ENCODE measurements around the gene PRKAR2B. TPM values are rescaled to one million over a fixed set of nuclear protein-coding genes. Genes with fewer than 3 reads are reported as not detected.

Gene PRKAR2B
- total and polyA plus RNA-seq, 8 donors, result 4.3 to 15.0 (median 11.9) TPM

DNA sequence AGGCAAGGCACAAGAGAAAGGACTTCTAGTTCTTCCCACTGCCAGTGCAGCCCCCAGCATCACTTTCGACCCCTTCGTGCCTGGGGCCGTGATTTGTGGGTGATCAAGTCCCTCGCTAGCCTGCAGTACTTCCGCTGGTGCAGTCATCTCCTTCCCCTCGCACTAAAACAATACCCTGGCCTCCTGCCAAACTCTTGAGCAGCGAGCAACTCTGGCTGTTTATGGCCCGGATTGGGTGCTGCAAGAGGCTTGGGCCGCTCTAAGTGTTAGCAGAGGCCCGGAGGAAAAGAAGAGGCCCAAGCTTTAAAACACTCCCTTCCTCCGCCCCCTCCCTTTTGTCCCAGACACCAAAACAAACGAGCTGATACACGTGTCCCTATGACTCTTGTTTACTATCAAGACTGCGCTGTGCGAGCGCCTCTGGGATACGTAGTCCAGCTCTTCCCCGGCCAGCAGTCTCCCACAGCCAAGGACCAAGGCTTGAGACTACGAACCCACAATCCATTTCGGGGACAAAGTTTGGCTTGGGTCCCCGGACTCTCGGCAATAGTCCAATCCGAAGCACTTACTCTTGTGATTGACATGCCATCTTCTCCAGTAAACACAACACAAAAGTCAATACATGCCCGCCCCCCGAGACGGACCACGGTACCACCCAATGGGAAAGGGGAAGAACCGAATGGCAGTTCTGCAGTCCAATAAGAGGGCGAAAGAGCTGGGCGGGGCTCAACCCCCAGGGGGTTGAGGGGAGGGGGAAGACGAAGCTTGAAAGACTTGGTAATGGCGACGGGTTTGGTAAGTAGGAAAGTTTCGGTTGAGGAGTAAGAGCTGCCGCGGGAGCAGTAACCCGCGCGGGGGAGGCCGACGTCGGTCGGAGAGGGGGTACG lies 124.0 kb downstream of the PRKAR2B start, which contains the start of gene HBP1:
HBP1 (plus strand) TSS at position 771 of the 887 bp plus-strand sequence. CDS start 10,891 bp downstream, outside the sequence.
- Histone ChIP-seq H3K27me3 (no peaks in the 10 kb centered on the region), H3K27ac (peak within 1 kb of the TSS; percentile 97 to 99), H3K9me3 (no peaks in the 10 kb centered on the region), H3K36me3 (no peaks in the 10 kb centered on the region), H3K4me3 (peak within 1 kb of the TSS; percentile 73 to 79), H3K4me1 (peaks cover 0 to 34% of the 10 kb centered on the region in 2 donors)
- no peak for TF ChIP-seq CTCF (IDR thresholded peaks at IDR 0.05)
- DNase-seq, result peak; percentile 94 to 100 (median 99)
- intact Hi-C loops (cut with DNase I), result no loop called here
- ATAC-seq, result peak; percentile 91

DNA sequence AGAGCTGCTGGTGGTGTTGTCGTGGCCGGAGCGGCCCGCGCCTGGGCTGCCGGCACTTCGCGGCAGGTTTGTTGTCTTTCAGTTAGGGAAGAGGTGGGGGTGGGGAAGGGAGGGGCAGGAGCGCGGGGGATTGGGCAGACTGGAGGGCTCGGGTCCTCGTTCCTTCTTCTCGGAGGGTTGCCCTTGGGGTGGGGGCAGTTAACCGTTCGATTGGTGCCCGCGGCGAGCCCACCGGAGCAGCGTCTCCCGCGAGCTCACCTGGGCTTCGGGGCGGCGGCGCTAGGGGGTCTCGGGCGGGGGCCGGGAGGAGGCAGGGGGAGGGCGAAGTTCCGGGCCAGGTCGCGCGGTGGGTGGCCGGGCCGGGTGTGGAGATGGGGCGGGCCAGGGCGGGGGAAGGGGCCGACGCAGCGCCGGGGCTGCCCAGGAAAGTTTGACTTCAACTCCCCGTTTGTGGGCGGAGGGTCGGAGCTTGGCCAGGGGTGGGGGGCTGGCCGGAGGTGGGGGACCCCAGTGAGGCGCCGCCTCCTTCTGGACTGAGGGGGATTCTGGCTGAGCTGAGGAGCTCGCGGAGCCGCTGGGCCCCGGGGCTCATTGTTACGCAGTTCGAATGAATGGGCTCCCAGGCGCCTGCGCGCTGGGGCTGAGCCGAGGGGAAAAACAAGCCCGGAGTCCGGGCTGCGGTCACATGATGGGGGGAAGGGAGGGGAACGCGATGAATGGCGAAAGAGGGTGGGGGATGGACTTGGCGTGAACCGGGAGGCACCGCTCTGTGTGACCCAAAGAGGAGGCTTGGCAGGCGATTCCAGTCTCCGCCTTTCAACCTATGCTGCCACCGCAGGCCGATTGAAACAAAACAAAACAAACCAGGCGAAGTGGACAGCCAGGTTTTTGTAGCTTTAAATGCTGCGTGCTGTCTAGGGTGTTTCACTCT lies 124.9 kb downstream of the PRKAR2B start:
- DNase-seq (peak; percentile 98 to 99 (median 98)), ATAC-seq (peak; percentile 68)
- TF ChIP-seq CTCF (IDR thresholded peaks at IDR 0.05), result no peak
- H3K27me3 ChIP-seq, result no peaks in the 10 kb centered on the region
- H3K36me3 ChIP-seq, result no peaks in the 10 kb centered on the region
- intact Hi-C loops (cut with DNase I), result no loop called here
- H3K9me3 ChIP-seq, result no peaks in the 10 kb centered on the region
- H3K4me3 ChIP-seq, result peak overlapping the region; percentile 73 to 79
- peaks cover 0 to 43% of the 10 kb centered on the region in 2 donors for H3K4me1 ChIP-seq
- peak overlapping the region; percentile 97 to 99 for H3K27ac ChIP-seq

DNA sequence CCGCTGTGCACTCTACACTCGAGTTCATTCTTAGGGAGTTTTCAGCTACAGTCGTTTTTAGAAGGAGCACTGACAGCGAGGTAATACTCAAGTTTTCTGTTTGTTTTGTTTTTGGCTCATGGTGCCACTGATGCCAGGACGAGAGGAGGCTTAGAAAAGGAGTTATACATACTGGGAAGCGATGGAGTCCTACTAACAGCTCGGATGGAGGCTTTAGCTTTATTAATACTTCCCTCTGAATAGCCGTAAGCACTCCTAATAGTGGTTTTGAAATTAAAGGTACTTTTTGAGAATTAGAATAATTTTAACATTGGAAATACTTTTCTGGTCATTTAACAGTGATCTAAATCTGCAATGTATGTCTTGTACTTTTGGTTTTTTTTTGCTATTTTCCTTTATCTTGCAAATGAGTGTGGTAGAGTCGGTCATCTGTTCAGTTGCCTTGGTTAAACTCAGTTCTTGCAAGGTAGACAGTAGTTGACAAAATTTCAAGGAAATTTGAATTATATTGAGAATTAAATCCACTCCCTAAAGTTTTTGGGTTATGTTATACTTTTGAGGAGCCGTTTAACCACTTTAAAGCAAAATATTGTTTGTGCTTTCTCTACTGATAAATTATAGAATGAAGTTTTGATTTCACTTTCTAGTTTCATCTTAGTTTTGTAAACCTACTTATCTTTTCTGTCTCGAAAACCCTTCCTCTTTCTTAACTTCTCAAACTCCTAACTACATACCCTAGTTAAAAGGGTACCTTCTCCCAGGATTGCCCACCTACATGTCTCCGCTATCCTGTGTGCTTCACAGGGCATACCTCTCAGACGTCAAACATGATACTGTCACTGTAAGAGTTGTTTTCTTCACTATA lies 125.8 kb downstream of the PRKAR2B start:
- DNase-seq (no peak), ATAC-seq (no peak)
- Histone ChIP-seq H3K4me3 (peak overlapping the region; percentile 73 to 79), H3K9me3 (no peaks in the 10 kb centered on the region), H3K36me3 (no peaks in the 10 kb centered on the region), H3K27me3 (no peaks in the 10 kb centered on the region), H3K4me1 (peaks cover 0 to 52% of the 10 kb centered on the region in 2 donors), H3K27ac (peak overlapping the region; percentile 97 to 99)
- TF ChIP-seq CTCF (IDR thresholded peaks at IDR 0.05), result no peak
- intact Hi-C loops (cut with DNase I), result no loop called here

GRCh38 chr7:107171496-107171895 lies 127.0 kb downstream of the PRKAR2B start:
- DNase-seq (no peak), ATAC-seq (no peak)
- H3K9me3 ChIP-seq, result no peaks in the 10 kb centered on the region
- H3K4me3 ChIP-seq, result no peak overlapping the region
- intact Hi-C loops (cut with DNase I), result no loop called here
- TF ChIP-seq CTCF (IDR thresholded peaks at IDR 0.05), result no peak
- H3K36me3 ChIP-seq, result no peaks in the 10 kb centered on the region
- peaks cover 0 to 54% of the 10 kb centered on the region in 2 donors for H3K4me1 ChIP-seq
- no peak overlapping the region for H3K27ac ChIP-seq
- no peaks in the 10 kb centered on the region for H3K27me3 ChIP-seq
